GM19324 (cell line): Measurements from ENCODE around the gene CCDC159.
A peak's percentile ranks its signal among the peaks of the same experiment; 100 is the strongest.
"Not testable (repeated sequence)": the region's sequence is repeated elsewhere in the genome, so short reads cannot be mapped to it uniquely, and the experiment has no call there.

Source experiments
- ATAC-seq: cut with Tn5 transposase; IDR thresholded peaks from one replicate; pipeline ENCODE4 v1.9.1; 2021; ENCODE audit warnings: mild to moderate bottlenecking, moderate library complexity; ENCODE audit not compliant: unreplicated experiment, low FRiP score

CCDC159 gene

GRCh38 chr19:11346104-11346940 lies at the start of gene CCDC159, which contains the start of gene TMEM205:
TSS of gene CCDC159 (plus strand) at chr19:11346519. CDS start at chr19:11346607, 88 bp downstream.
TSS of gene TMEM205 (minus strand) at chr19:11346268. CDS start at chr19:11345619, 649 bp downstream.
- ATAC-seq, result peak; percentile 94

GRCh38 chr19:11299946-11300810 lies 46.1 kb upstream of the CCDC159 start:
- no peak for ATAC-seq

- ATAC-seq, result no peak
Measured at GRCh38 chr19:11300811-11301120, 45.6 kb upstream of the CCDC159 start.

GRCh38 chr19:11304936-11305335 lies 41.4 kb upstream of the CCDC159 start:
- ATAC-seq, result no peak

GRCh38 chr19:11306337-11306736 lies 40.0 kb upstream of the CCDC159 start:
- no peak for ATAC-seq

GRCh38 chr19:11320278-11320995 lies 25.9 kb upstream of the CCDC159 start:
- not testable (repeated sequence) for ATAC-seq

GRCh38 chr19:11321191-11322126 lies 24.9 kb upstream of the CCDC159 start:
- no peak for ATAC-seq

GRCh38 chr19:11322269-11323024 lies 23.9 kb upstream of the CCDC159 start:
- ATAC-seq, result no peak

- no peak for ATAC-seq
Measured at GRCh38 chr19:11323601-11324078, 22.7 kb upstream of the CCDC159 start.

GRCh38 chr19:11324079-11324661 lies 22.1 kb upstream of the CCDC159 start:
- no peak for ATAC-seq

- ATAC-seq, result no peak
Measured at GRCh38 chr19:11324748-11325389, 21.4 kb upstream of the CCDC159 start.

- no peak for ATAC-seq
Measured at GRCh38 chr19:11325544-11325943, 20.8 kb upstream of the CCDC159 start.

- ATAC-seq, result no peak
Measured at GRCh38 chr19:11330127-11330526, 16.2 kb upstream of the CCDC159 start.

- ATAC-seq, result no peak
Measured at GRCh38 chr19:11331502-11331901, 14.8 kb upstream of the CCDC159 start.

GRCh38 chr19:11332822-11333221 lies 13.5 kb upstream of the CCDC159 start:
- ATAC-seq, result no peak

GRCh38 chr19:11333838-11334237 lies 12.5 kb upstream of the CCDC159 start:
- not testable (repeated sequence) for ATAC-seq

- ATAC-seq, result no peak
Measured at GRCh38 chr19:11335449-11336146, 10.7 kb upstream of the CCDC159 start.
